NB4 (cell line): Measurements from ENCODE around the gene FBLN7.

Experiments used
- DNase-seq: peaks from one replicate; pipeline ENCODE4 v3.0.0; 2010; ENCODE audit warnings: low read depth
- H3K4me3 ChIP-seq: one replicate; pipeline ENCODE4 v1.5.1; 2011; ENCODE audit warnings: mild to moderate bottlenecking, low read depth, low read length, moderate library complexity
- CTCF ChIP-seq: IDR thresholded peaks from one replicate; pipeline ENCODE4 v1.5.1; 2012; ENCODE audit warnings: low read depth, low read length
- MYC ChIP-seq: IDR thresholded peaks from 2 replicates; pipeline ENCODE4 v1.6.1; 2011; ENCODE audit warnings: low read depth, low read length
- POLR2A ChIP-seq: IDR thresholded peaks from 2 replicates; pipeline ENCODE4 v1.6.1; 2011; ENCODE audit warnings: mild to moderate bottlenecking; ENCODE audit not compliant: insufficient read length; ENCODE audit errors: extremely low read depth
- TF ChIP-seq, protein P1 (sequence below): IDR thresholded peaks from 2 replicates; pipeline ENCODE4 v1.6.1; 2011; ENCODE audit warnings: low read depth, low read length

The FBLN7 gene, protein sequence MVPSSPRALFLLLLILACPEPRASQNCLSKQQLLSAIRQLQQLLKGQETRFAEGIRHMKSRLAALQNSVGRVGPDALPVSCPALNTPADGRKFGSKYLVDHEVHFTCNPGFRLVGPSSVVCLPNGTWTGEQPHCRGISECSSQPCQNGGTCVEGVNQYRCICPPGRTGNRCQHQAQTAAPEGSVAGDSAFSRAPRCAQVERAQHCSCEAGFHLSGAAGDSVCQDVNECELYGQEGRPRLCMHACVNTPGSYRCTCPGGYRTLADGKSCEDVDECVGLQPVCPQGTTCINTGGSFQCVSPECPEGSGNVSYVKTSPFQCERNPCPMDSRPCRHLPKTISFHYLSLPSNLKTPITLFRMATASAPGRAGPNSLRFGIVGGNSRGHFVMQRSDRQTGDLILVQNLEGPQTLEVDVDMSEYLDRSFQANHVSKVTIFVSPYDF

DNA sequence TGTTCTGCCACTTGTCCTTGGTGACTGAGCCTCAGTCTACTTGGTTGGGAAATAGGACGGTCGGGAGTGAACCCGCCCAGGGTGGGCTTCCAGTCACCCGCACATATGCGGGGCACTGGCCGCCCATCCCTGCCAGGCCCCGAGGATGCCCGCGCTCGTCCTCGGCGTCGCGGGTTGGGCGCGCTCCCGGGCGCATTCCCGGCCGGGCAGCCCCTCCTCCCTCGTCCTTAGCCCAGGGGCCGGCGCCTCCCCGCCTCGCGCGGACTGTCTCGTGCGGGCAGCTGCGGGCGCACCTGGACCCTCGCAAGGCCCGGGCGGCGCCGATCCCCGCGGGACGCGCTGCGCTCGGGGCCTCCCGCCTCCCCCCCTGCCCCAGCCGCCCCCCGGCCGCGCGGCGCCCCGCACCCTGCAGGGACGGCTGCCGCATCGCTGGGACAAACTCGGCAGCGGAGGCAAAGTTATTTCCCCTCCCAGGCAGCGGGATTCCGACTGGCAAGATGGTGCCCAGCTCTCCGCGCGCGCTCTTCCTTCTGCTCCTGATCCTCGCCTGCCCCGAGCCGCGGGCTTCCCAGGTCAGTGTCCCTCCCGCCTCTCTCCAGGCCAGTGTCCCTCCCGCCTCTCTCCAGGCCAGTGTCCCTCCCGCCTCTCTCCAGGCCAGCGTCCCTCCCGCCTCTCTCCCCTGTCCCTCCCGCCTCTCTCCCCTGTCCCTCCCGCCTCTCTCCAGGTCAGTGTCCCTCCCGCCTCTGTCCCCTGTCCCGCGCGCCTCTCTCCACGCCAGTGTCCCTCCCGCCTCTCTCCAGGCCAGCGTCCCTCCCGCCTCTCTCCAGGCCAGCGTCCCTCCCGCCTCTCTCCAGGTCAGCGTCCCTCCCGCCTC, at the start of gene FBLN7:
Gene FBLN7, plus strand, starts transcription at position 227 of the 874 bp plus-strand sequence. Its CDS starts 271 bp downstream, at position 498.
- DNase-seq = no peak
- no peak within 1 kb of the TSS for H3K4me3 ChIP-seq
- TF ChIP-seq MYC (no peak), CTCF (no peak), POLR2A (no peak)
- TF ChIP-seq, protein P1, sequence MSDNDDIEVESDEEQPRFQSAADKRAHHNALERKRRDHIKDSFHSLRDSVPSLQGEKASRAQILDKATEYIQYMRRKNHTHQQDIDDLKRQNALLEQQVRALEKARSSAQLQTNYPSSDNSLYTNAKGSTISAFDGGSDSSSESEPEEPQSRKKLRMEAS = no peak

DNA sequence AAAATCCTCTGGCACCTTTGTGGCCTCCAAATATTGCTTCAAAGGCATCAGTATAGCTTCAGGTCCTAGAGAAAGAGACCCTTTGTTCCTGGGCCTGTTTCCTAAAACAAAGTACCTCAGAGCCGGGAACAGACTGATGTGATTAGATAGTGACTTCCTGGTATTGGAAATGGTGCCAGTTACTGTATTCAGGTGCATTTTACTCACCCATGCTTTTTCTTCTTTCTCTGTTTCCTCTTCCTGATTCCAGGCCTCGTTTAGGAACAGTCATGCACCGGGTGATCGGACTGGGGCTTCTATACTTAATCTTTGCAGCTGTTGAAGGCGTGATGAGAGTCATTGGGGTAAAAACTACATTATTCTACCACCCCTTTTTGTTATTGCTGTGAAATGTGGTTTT, 48.8 kb upstream of the FBLN7 start:
- H3K4me3 ChIP-seq = no peak overlapping the region
- TF ChIP-seq MYC (no peak), POLR2A (no peak), CTCF (no peak)
- TF ChIP-seq, protein P1 = no peak
- DNase-seq = no peak

DNA sequence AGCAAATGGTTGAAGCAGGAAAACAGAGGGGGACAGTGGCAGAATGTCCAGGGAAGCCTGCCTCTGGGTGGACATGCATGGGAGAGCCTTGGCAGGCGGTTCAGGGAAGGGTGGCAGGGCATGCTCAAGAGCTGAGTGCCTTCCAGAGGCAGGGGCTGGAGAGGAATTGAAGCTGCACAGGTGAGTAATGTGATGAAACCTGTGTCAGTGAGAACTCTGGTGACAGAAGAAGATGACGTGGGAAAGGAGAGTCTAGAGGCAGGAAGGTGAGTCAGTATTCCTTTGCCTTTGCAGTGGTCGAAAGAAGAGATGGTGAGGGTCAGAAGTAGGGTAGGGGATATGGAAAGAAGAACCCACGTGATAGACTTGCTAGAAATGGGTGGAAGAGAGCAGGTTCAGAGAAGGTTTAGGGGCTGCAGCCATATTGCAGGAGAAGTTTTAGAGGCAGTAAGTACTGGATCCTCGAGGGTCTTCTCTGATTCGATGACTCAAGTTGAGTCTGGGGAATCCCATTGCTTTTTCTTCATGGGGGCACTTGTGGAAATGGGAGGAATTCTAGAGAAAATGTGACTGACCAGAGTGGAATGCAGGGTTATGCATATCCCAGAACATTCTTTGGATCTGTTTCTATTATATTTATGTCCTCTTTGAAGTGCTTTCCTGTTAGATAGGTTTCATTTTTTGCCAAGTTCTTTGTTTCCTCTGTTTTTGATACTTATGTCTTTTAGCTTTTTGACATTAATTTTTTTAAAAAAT, 45.7 kb upstream of the FBLN7 start:
- no peak for TF ChIP-seq POLR2A
- TF ChIP-seq CTCF = no peak
- TF ChIP-seq MYC = no peak
- TF ChIP-seq, protein P1 = no peak
- no peak overlapping the region for H3K4me3 ChIP-seq
- DNase-seq = no peak

GRCh38 chr2:112093216-112093615, 45.0 kb upstream of the FBLN7 start:
- no peak for DNase-seq
- TF ChIP-seq MYC (no peak), POLR2A (no peak), CTCF (no peak)
- TF ChIP-seq, protein P1 = no peak
- no peak overlapping the region for H3K4me3 ChIP-seq

DNA sequence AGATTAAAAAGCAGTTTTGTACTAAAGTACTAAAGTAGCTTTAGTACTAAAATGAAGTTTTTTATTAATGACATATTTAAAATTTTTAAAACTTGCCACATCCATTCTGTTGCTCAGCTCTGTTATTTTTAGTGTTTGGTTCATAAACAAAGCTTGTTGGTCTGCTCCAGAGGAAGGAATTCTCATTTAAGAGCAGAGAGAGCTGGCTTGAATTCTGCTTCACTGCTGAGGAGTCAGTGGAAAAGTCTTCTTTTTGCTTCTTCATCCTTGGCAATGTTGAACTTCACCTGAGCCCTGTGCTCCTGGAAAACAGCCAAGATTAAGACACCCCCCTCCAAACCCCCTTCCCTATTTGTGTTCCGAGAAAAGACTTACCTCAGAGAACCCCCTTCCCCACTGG, 42.5 kb upstream of the FBLN7 start:
- no peak overlapping the region for H3K4me3 ChIP-seq
- TF ChIP-seq CTCF = no peak
- TF ChIP-seq MYC = no peak
- TF ChIP-seq, protein P1 = no peak
- no peak for TF ChIP-seq POLR2A
- no peak for DNase-seq
